Calu3 (cell line): ENCODE measurements around the gene BUB1. TPM values are rescaled to one million over a fixed set of nuclear protein-coding genes. Genes with fewer than 3 reads are reported as not detected.

Experiments used
- BruUV-seq: library from RNA; stranded (reverse); fragments of 400-500 nt; replicated peaks from 2 replicates; lab custom pipeline; 2021; lab: Mats Ljungman, UMichigan
- CTCF ChIA-PET: fragments of 300-600 bp; sonication (Branson Sonifier 250); formaldehyde crosslinking; loops from one replicate; lab custom pipeline; 2022; ENCODE audit warnings: antibody characterized with exemption; lab: Charles Lee
- DNase-seq: peaks from one replicate; pipeline ENCODE4 v3.0.0; 2022
- H3K27ac Mint-ChIP-seq: one replicate; pipeline ENCODE4 v1.8.0; 2022; ENCODE audit warnings: mixed read lengths; ENCODE audit not compliant: unreplicated experiment
- H3K27me3 Mint-ChIP-seq: one replicate; pipeline ENCODE4 v1.8.0; 2022; ENCODE audit warnings: mixed read lengths; ENCODE audit not compliant: unreplicated experiment
- H3K36me3 Mint-ChIP-seq: one replicate; pipeline ENCODE4 v1.8.0; 2022; ENCODE audit warnings: mild to moderate bottlenecking, moderate library complexity, mixed read lengths; ENCODE audit not compliant: insufficient read depth, unreplicated experiment
- H3K4me1 Mint-ChIP-seq: one replicate; pipeline ENCODE4 v1.8.0; 2022; ENCODE audit warnings: mild to moderate bottlenecking, low read depth, mixed read lengths; ENCODE audit not compliant: unreplicated experiment
- H3K4me3 Mint-ChIP-seq: one replicate; pipeline ENCODE4 v1.8.0; 2022; ENCODE audit warnings: mild to moderate bottlenecking, low read depth, moderate library complexity, mixed read lengths; ENCODE audit not compliant: unreplicated experiment
- H3K9me3 Mint-ChIP-seq: one replicate; pipeline ENCODE4 v1.8.0; 2022; ENCODE audit warnings: low read depth, mixed read lengths; ENCODE audit not compliant: unreplicated experiment
- CTCF ChIP-seq: fragments of 200-600 bp; IDR thresholded peaks from one replicate; pipeline ENCODE4 v1.8.0; 2022; ENCODE audit warnings: antibody characterized with exemption; ENCODE audit not compliant: unreplicated experiment
- intact Hi-C: fragments of 100-400 bp; cut with micrococcal nuclease; formaldehyde crosslinking; loops from one replicate; pipeline ENCODE4 v1.10.0; 2022; ENCODE audit not compliant: unreplicated experiment
- total RNA-seq: library from RNA; stranded (reverse); gene quantifications from 2 replicates; pipeline ENCODE4 v1.2.3, GENCODE V29; 2022

The BUB1 gene
- total RNA-seq, 1 experiment from 2014 or later = 66.1 TPM

GRCh38 chr2:110659248-110659647 lies 18.6 kb downstream of the BUB1 start:
- DNase-seq = peak; percentile 9
- Mint-ChIP-seq H3K27ac (peak overlapping the region; percentile 87), H3K27me3 (no peaks in the 10 kb centered on the region), H3K36me3 (peaks cover 42% of the 10 kb centered on the region), H3K4me3 (peak overlapping the region; percentile 34), H3K4me1 (peaks cover 29% of the 10 kb centered on the region), H3K9me3 (no peaks in the 10 kb centered on the region)
- BruUV-seq = no TSS peak
- intact Hi-C loops = loop anchor here (5.0 kb wide), 1 partner anchor 98 kb away; no protein-coding TSS in a partner anchor
- CTCF ChIA-PET = interaction anchor here (0.6 kb wide), 1 partner anchor 1041 kb away, joined by 3 read pairs; no protein-coding TSS in a partner anchor
- TF ChIP-seq CTCF = no peak

GRCh38 chr2:110657724-110658305 lies 20.0 kb downstream of the BUB1 start:
- no peaks in the 10 kb centered on the region for H3K9me3 Mint-ChIP-seq

GRCh38 chr2:110655701-110656100 lies 22.2 kb downstream of the BUB1 start:
- intact Hi-C loops = loop anchor here (5.0 kb wide), 1 partner anchor 102 kb away; no protein-coding TSS in a partner anchor
- DNase-seq = no peak
- H3K36me3 Mint-ChIP-seq = peaks cover 46% of the 10 kb centered on the region
- H3K4me1 Mint-ChIP-seq = peaks cover 29% of the 10 kb centered on the region
- no peaks in the 10 kb centered on the region for H3K9me3 Mint-ChIP-seq
- no peaks in the 10 kb centered on the region for H3K27me3 Mint-ChIP-seq
- no peak overlapping the region for H3K4me3 Mint-ChIP-seq
- BruUV-seq = no TSS peak
- no peak for TF ChIP-seq CTCF
- CTCF ChIA-PET = no interaction called here
- H3K27ac Mint-ChIP-seq = no peak overlapping the region

More at GRCh38 chr2:110657724-110658305, 20.0 kb downstream of the BUB1 start:
- peak overlapping the region; percentile 36 for H3K4me3 Mint-ChIP-seq
- intact Hi-C loops = loop anchor here (5.0 kb wide), 1 partner anchor 99 kb away; no protein-coding TSS in a partner anchor
- no TSS peak for BruUV-seq
- peak overlapping the region; percentile 87 for H3K27ac Mint-ChIP-seq
- TF ChIP-seq CTCF = no peak
- CTCF ChIA-PET = interaction anchor here (0.7 to 1.6 kb wide), 4 partner anchors 9 to 98 kb away, joined by 3 to 7 read pairs (median 4); no protein-coding TSS in a partner anchor
- H3K36me3 Mint-ChIP-seq = peaks cover 52% of the 10 kb centered on the region
- H3K4me1 Mint-ChIP-seq = peaks cover 29% of the 10 kb centered on the region
- H3K27me3 Mint-ChIP-seq = no peaks in the 10 kb centered on the region
- DNase-seq = peak; percentile 61

- H3K4me1 Mint-ChIP-seq = peaks cover 20% of the 10 kb centered on the region
- no peaks in the 10 kb centered on the region for H3K9me3 Mint-ChIP-seq
- no TSS peak for BruUV-seq
- DNase-seq = no peak
- H3K27ac Mint-ChIP-seq = no peak overlapping the region
- CTCF ChIA-PET = no interaction called here
- intact Hi-C loops = no loop called here
- no peak overlapping the region for H3K4me3 Mint-ChIP-seq
- TF ChIP-seq CTCF = no peak
- H3K27me3 Mint-ChIP-seq = no peaks in the 10 kb centered on the region
- peaks cover 40% of the 10 kb centered on the region for H3K36me3 Mint-ChIP-seq
These were observed 24.0 kb downstream of the BUB1 start for GRCh38 chr2:110653861-110654260.
